ENCODE measurements around the gene HDAC7. TPM values are rescaled to one million over a fixed set of nuclear protein-coding genes. Genes with fewer than 3 reads are reported as not detected.
A peak's percentile ranks its signal among the peaks of the same experiment; 100 is the strongest.

Gene HDAC7
- total RNA-seq, 4 donors from 2014 or later, result 90.4 to 186 (median 98.4) TPM

GRCh38 chr12:47767216-47767724, 52.4 kb downstream of the HDAC7 start:
- Histone ChIP-seq H3K9me3 (no peaks in the 10 kb centered on the region), H3K4me3 (no peak overlapping the region), H3K36me3 (no peaks in the 10 kb centered on the region), H3K27me3 (no peaks in the 10 kb centered on the region), H3K27ac (no peak overlapping the region), H3K4me1 (peaks cover 0 to 14% (median 0%) of the 10 kb centered on the region in 4 donors)
- TF ChIP-seq EP300 (IDR thresholded peaks at IDR 0.05) (no peak), POLR2A (IDR thresholded peaks at IDR 0.05) (no peak), CTCF (IDR thresholded peaks at IDR 0.05) (peak; percentile 44 to 68 (median 52))
- DNase-seq (ENCODE audit: low spot score in 2 of 2), result no peak
- WGBS, 2 donors, result 52% methylated on average over 4 of the region's 4 CpGs

GRCh38 chr12:47766502-47767215, 53.0 kb downstream of the HDAC7 start:
- no peak overlapping the region for H3K27ac ChIP-seq
- peaks cover 0 to 12% (median 0%) of the 10 kb centered on the region in 4 donors for H3K4me1 ChIP-seq
- DNase-seq (ENCODE audit: low spot score in 2 of 2), result no peak
- H3K36me3 ChIP-seq, result no peaks in the 10 kb centered on the region
- no peak overlapping the region for H3K4me3 ChIP-seq
- TF ChIP-seq EP300 (IDR thresholded peaks at IDR 0.05), result no peak
- TF ChIP-seq POLR2A (IDR thresholded peaks at IDR 0.05), result no peak
- no peak for TF ChIP-seq CTCF (IDR thresholded peaks at IDR 0.05)
- WGBS, 2 donors, result 64 to 79% methylated on average over 5 of the region's 5 CpGs
- H3K9me3 ChIP-seq, result no peaks in the 10 kb centered on the region
- H3K27me3 ChIP-seq, result no peaks in the 10 kb centered on the region

- Histone ChIP-seq H3K9me3 (no peaks in the 10 kb centered on the region), H3K27me3 (no peaks in the 10 kb centered on the region), H3K27ac (no peak overlapping the region), H3K36me3 (no peaks in the 10 kb centered on the region), H3K4me1 (peaks cover 0 to 14% (median 6%) of the 10 kb centered on the region in 4 donors), H3K4me3 (no peak overlapping the region)
- no peak for DNase-seq (ENCODE audit: low spot score in 2 of 2)
- 76 to 79% methylated on average over 7 to 8 of the region's 8 CpGs for WGBS, 2 donors
- TF ChIP-seq POLR2A (IDR thresholded peaks at IDR 0.05), result no peak
- no peak for TF ChIP-seq EP300 (IDR thresholded peaks at IDR 0.05)
- no peak for TF ChIP-seq CTCF (IDR thresholded peaks at IDR 0.05)
Measured at GRCh38 chr12:47763481-47764346, 56.0 kb downstream of the HDAC7 start.

GRCh38 chr12:47762850-47763465, 56.7 kb downstream of the HDAC7 start:
- 71 to 72% methylated on average over 3 of the region's 3 CpGs for WGBS, 2 donors
- peak overlapping the region in 1 of 4 donors; percentile 11 for H3K27ac ChIP-seq

More at GRCh38 chr12:47762850-47763465, 56.7 kb downstream of the HDAC7 start:
- no peaks in the 10 kb centered on the region for H3K27me3 ChIP-seq
- TF ChIP-seq CTCF (IDR thresholded peaks at IDR 0.05) (no peak), EP300 (IDR thresholded peaks at IDR 0.05) (no peak), POLR2A (IDR thresholded peaks at IDR 0.05) (no peak)
- H3K9me3 ChIP-seq, result no peaks in the 10 kb centered on the region
- H3K4me3 ChIP-seq, result no peak overlapping the region
- no peaks in the 10 kb centered on the region for H3K36me3 ChIP-seq
- peaks cover 0 to 22% (median 14%) of the 10 kb centered on the region in 4 donors for H3K4me1 ChIP-seq
- DNase-seq (ENCODE audit: low spot score in 2 of 2), result no peak

Measured in tibial nerve (tissue), 4 donors.